GM23338 (cell line): ENCODE results near the gene PDE3B. TPM values are rescaled to one million over a fixed set of nuclear protein-coding genes. Genes with fewer than 3 reads are reported as not detected.
"Not testable (repeated sequence)": the region's sequence is repeated elsewhere in the genome, so short reads cannot be mapped to it uniquely, and the experiment has no call there.

Experiments used
- ATAC-seq: fragments of 200-7000 bp; cut with Tn5 transposase; 3 replicates; pipeline ENCODE4 v1.9.1; 2020
- DNase-seq: peaks from one replicate; pipeline ENCODE4 v3.0.0-alpha.2; 2015; ENCODE audit warnings: low spot score
- H2AFZ ChIP-seq: fragments of 200-600 bp; sonication (generic); 2 replicates; pipeline ENCODE4 v1.8.0; 2016; ENCODE audit warnings: antibody characterized with exemption, mild to moderate bottlenecking, moderate library complexity
- H3F3A ChIP-seq: fragments of 200-600 bp; sonication (generic); replicated peaks from 2 replicates; pipeline ENCODE4 v1.8.0; 2017; ENCODE audit warnings: antibody characterized with exemption, mixed run types, low read depth
- H3K27ac ChIP-seq: fragments of 200-600 bp; sonication (generic); 2 replicates; pipeline ENCODE4 v1.6.1; 2016; ENCODE audit warnings: low read depth
- H3K27me3 ChIP-seq: fragments of 200-600 bp; sonication (generic); 2 replicates; pipeline ENCODE4 v1.8.0; 2016; ENCODE audit warnings: mild to moderate bottlenecking, mixed run types, moderate library complexity; ENCODE audit not compliant: insufficient read depth
- H3K36me3 ChIP-seq: fragments of 200-600 bp; sonication (generic); 2 replicates; pipeline ENCODE4 v1.8.0; 2016; ENCODE audit warnings: mild to moderate bottlenecking; ENCODE audit not compliant: insufficient read depth
- H3K4me1 ChIP-seq: fragments of 200-600 bp; sonication (generic); 2 replicates; pipeline ENCODE4 v1.8.0; 2016; ENCODE audit warnings: mild to moderate bottlenecking, moderate library complexity; ENCODE audit not compliant: insufficient read depth
- H3K4me2 ChIP-seq: fragments of 200-600 bp; sonication (generic); 2 replicates; pipeline ENCODE4 v1.7.1; 2017; ENCODE audit warnings: mixed run types
- H3K4me3 ChIP-seq: fragments of 200-600 bp; sonication (generic); 2 replicates; pipeline ENCODE4 v1.6.1; 2016; ENCODE audit warnings: mixed run types
- H3K79me2 ChIP-seq: fragments of 200-600 bp; sonication (generic); replicated peaks from 2 replicates; pipeline ENCODE4 v1.8.0; 2017; ENCODE audit warnings: mild to moderate bottlenecking; ENCODE audit not compliant: insufficient read depth
- H3K9me2 ChIP-seq: fragments of 200-600 bp; sonication (generic); 2 replicates; pipeline ENCODE4 v1.8.0; 2017; ENCODE audit not compliant: insufficient read depth
- H4K20me1 ChIP-seq: fragments of 200-600 bp; sonication (generic); replicated peaks from 2 replicates; pipeline ENCODE4 v1.8.0; 2017; ENCODE audit warnings: mild to moderate bottlenecking; ENCODE audit not compliant: insufficient read depth
- H3K27ac Mint-ChIP-seq: 2 replicates; pipeline ENCODE4 v1.8.0; 2020; ENCODE audit warnings: inconsistent platforms, mild to moderate bottlenecking, moderate library complexity, mixed read lengths
- H3K27me3 Mint-ChIP-seq: 3 replicates; pipeline ENCODE4 v1.8.0; 2022; ENCODE audit warnings: low read depth, mild to moderate bottlenecking, moderate library complexity, mixed read lengths, inconsistent platforms; ENCODE audit not compliant: insufficient read depth, poor library complexity
- H3K36me3 Mint-ChIP-seq: 3 replicates; pipeline ENCODE4 v1.8.0; 2021; ENCODE audit warnings: low read depth, mild to moderate bottlenecking, inconsistent platforms, moderate library complexity, mixed read lengths
- H3K4me1 Mint-ChIP-seq: 3 replicates; pipeline ENCODE4 v1.8.0; 2020; ENCODE audit warnings: mild to moderate bottlenecking, inconsistent platforms, mixed read lengths
- H3K4me3 Mint-ChIP-seq: 3 replicates; pipeline ENCODE4 v1.8.0; 2021; ENCODE audit warnings: moderate library complexity, mild to moderate bottlenecking, inconsistent platforms, mixed read lengths
- H3K9me3 Mint-ChIP-seq: 3 replicates; pipeline ENCODE4 v1.8.0; 2020; ENCODE audit warnings: moderate library complexity, mild to moderate bottlenecking, inconsistent platforms, mixed read lengths
- CREB1 ChIP-seq: fragments of 250-450 bp; sonication (Bioruptor Pico); IDR thresholded peaks from 2 replicates; pipeline ENCODE4 v1.5.0; 2020; ENCODE audit warnings: low read depth, mild to moderate bottlenecking, moderate library complexity
- EZH2 ChIP-seq: fragments of 200-600 bp; sonication (generic); IDR thresholded peaks from one replicate; pipeline ENCODE4 v1.8.0; 2017; ENCODE audit warnings: antibody characterized with exemption, mild to moderate bottlenecking, low read depth; ENCODE audit not compliant: unreplicated experiment
- JUNB ChIP-seq: IDR thresholded peaks from one replicate; pipeline ENCODE4 v1.6.1; 2016; ENCODE audit warnings: antibody characterized with exemption; ENCODE audit not compliant: unreplicated experiment
- polyA plus RNA-seq: library from polyadenylated mRNA; unstranded; fragments of >200 nt; fragmentation: Nextera tagmentation; extraction: Ambion mirVana; gene quantifications from 2 replicates; pipeline ENCODE4 v1.2.1, GENCODE V29; 2016
- total RNA-seq: library from RNA; depleted of rRNA; stranded (reverse); fragments of >200 nt; shearing (Covaris generic); gene quantifications from 2 replicates; pipeline ENCODE4 v1.2.3, GENCODE V29; 2014
- TF ChIP-seq, protein P1 (sequence below): fragments of 250-450 bp; sonication (Bioruptor Pico); IDR thresholded peaks from 2 replicates; pipeline ENCODE4 v1.5.0; 2020; ENCODE audit warnings: mild to moderate bottlenecking, moderate library complexity
- TF ChIP-seq, protein P2 (sequence below): IDR thresholded peaks from 2 replicates; pipeline ENCODE4 v1.6.1; 2016; ENCODE audit warnings: antibody characterized with exemption

The PDE3B gene
- total and polyA plus RNA-seq, 2 experiments from 2014 or later: 4.3 to 21.3 TPM

DNA sequence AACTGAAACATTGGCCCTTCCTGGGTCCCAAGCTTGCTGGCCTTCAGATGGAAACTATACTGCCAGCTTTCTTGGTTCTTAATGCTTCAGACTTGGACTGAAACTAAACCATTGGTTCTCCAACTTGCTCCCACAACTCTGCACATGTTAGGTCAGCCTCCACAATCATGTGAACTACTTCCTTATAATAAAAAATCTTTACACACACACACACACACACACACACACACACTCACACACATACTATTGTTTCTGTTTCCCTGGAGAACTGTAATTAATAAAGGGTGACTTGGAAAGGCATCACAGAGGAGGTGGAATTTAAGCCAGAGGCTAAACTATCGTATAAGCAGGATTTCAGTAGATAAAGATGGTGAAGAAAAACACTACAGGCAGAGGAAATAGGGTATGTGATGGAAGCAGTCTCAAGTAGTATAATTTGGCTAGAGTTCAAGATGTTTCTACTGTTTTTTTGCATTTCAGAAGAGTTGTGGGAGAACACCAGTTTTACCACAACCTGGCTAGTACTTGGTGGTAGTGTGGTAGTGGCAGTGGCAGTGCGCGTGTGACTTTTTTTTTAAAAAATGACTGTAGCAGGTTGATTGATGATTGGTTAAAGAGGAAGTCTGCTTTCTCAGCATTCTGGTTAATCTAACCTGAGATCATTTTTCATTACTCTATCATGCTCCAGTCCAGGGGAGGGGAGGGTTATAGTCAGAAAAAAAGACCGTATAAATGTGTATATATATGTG is 70.1 kb downstream of the PDE3B start (continued):
- TF ChIP-seq, protein P1, sequence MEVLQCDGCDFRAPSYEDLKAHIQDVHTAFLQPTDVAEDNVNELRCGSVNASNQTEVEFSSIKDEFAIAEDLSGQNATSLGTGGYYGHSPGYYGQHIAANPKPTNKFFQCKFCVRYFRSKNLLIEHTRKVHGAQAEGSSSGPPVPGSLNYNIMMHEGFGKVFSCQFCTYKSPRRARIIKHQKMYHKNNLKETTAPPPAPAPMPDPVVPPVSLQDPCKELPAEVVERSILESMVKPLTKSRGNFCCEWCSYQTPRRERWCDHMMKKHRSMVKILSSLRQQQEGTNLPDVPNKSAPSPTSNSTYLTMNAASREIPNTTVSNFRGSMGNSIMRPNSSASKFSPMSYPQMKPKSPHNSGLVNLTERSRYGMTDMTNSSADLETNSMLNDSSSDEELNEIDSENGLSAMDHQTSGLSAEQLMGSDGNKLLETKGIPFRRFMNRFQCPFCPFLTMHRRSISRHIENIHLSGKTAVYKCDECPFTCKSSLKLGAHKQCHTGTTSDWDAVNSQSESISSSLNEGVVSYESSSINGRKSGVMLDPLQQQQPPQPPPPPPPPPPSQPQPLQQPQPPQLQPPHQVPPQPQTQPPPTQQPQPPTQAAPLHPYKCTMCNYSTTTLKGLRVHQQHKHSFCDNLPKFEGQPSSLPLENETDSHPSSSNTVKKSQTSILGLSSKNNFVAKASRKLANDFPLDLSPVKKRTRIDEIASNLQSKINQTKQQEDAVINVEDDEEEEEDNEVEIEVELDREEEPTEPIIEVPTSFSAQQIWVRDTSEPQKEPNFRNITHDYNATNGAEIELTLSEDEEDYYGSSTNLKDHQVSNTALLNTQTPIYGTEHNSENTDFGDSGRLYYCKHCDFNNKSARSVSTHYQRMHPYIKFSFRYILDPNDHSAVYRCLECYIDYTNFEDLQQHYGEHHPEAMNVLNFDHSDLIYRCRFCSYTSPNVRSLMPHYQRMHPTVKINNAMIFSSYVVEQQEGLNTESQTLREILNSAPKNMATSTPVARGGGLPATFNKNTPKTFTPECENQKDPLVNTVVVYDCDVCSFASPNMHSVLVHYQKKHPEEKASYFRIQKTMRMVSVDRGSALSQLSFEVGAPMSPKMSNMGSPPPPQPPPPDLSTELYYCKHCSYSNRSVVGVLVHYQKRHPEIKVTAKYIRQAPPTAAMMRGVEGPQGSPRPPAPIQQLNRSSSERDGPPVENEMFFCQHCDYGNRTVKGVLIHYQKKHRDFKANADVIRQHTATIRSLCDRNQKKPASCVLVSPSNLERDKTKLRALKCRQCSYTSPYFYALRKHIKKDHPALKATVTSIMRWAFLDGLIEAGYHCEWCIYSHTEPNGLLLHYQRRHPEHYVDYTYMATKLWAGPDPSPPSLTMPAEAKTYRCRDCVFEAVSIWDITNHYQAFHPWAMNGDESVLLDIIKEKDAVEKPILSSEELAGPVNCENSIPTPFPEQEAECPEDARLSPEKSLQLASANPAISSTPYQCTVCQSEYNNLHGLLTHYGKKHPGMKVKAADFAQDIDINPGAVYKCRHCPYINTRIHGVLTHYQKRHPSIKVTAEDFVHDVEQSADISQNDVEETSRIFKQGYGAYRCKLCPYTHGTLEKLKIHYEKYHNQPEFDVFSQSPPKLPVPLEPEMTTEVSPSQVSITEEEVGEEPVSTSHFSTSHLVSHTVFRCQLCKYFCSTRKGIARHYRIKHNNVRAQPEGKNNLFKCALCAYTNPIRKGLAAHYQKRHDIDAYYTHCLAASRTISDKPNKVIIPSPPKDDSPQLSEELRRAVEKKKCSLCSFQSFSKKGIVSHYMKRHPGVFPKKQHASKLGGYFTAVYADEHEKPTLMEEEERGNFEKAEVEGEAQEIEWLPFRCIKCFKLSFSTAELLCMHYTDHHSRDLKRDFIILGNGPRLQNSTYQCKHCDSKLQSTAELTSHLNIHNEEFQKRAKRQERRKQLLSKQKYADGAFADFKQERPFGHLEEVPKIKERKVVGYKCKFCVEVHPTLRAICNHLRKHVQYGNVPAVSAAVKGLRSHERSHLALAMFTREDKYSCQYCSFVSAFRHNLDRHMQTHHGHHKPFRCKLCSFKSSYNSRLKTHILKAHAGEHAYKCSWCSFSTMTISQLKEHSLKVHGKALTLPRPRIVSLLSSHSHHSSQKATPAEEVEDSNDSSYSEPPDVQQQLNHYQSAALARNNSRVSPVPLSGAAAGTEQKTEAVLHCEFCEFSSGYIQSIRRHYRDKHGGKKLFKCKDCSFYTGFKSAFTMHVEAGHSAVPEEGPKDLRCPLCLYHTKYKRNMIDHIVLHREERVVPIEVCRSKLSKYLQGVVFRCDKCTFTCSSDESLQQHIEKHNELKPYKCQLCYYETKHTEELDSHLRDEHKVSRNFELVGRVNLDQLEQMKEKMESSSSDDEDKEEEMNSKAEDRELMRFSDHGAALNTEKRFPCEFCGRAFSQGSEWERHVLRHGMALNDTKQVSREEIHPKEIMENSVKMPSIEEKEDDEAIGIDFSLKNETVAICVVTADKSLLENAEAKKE (CRISPR knock-in tag): no peak
- TF ChIP-seq, protein P2, sequence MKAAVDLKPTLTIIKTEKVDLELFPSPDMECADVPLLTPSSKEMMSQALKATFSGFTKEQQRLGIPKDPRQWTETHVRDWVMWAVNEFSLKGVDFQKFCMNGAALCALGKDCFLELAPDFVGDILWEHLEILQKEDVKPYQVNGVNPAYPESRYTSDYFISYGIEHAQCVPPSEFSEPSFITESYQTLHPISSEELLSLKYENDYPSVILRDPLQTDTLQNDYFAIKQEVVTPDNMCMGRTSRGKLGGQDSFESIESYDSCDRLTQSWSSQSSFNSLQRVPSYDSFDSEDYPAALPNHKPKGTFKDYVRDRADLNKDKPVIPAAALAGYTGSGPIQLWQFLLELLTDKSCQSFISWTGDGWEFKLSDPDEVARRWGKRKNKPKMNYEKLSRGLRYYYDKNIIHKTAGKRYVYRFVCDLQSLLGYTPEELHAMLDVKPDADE: no peak
- TF ChIP-seq JUNB: no peak
- no peak for TF ChIP-seq EZH2
- TF ChIP-seq CREB1 (CRISPR knock-in tag): no peak

DNA sequence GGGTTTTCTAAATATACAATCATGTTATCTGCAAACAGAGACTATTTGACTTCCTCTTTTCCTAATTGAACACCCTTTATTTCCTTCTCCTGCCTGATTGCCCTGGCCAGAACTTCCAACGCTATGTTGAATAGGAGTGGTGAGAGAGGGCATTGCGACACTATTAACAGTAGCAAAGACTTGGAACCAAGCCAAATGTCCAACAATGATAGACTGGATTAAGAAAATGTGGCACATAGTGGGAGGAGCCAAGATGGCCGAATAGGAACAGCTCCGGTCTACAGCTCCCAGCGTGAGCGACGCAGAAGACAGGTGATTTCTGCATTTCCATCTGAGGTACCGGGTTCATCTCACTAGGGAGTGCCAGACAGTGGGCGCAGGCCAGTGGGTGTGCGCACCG is 72.1 kb downstream of the PDE3B start:
- H3K9me2 ChIP-seq, H3K9me3 Mint-ChIP-seq, H3K27me3 ChIP-seq, H3K36me3 ChIP-seq, H3K27me3 Mint-ChIP-seq, H3K79me2 ChIP-seq, H3F3A ChIP-seq, H3K4me1 ChIP-seq, ATAC-seq, H4K20me1 ChIP-seq, H3K36me3 Mint-ChIP-seq, H3K4me1 Mint-ChIP-seq: not testable (repeated sequence)
- H3K27ac Mint-ChIP-seq: peak overlapping the region; percentile 24; the same call in 1 of the 2 replicates
- Histone ChIP-seq H3K4me2 (peak overlapping the region; percentile 68), H3K4me3 (peak overlapping the region; percentile 45; the same call in 1 of the 2 replicates), H2AFZ (peak overlapping the region; percentile 40; the same call in 1 of the 2 replicates), H3K27ac (peak overlapping the region; percentile 5; the same call in 1 of the 2 replicates)
- H3K4me3 Mint-ChIP-seq: peak overlapping the region; percentile 34; the same call in 1 of the 3 replicates
- DNase-seq: peak; percentile 30
